ENCODE measurements around the gene ZBTB46.

The ZBTB46 gene

DNA sequence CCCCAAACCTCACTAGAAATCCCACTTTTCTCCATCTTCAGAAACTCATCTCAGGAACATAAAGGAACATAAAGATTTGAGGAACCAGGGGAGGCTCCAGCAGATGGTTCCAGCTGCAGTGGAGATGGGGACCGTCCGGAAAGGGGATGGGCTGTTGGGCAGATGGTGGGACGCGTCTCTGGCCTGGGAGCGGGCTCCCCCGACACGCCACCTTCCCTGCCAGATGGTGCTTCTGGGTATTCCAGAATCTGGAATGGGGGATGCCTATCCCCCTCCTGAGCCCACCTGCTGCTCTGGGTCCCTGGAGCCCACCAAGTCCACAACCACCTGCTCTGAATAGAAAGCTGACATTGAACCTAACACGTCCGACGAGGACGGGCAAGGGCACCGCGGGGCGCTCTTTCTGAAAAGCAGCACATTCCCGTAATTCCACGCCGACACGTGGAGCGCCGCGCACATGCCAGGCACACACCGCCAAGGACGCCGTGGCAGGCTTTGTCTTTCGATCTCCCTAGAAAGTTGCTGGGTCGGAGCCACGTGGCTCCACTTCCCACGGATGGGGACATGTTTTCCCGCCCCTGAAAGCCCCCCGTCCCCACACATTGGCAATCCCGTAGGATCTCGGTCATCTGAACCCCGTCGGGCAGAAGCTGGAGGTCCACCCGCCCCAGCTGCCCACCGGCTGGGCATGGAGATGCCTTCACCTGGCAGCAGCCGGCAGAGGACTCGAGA lies 64.2 kb downstream of the ZBTB46 start:
- no peak for DNase-seq (ENCODE audit: low spot score)

DNA sequence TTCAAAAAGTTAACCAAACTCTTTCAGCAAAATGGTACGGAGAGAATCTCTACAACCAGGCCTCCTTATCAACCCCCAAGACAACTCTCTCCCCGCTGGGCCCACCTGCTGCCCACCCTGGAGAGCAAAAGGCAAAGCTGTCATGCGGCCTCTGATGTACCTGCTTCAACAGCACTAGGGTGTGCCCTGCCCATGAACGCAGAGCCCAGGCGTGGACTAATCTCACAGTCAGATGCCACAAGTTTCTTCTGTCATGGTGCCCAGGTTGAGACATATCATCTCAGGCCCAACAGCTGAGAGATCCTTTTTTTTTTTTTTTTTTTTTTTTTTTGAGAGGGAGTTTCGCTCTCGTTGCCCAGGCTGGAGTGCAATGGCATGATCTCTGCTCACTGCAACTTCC lies 65.2 kb downstream of the ZBTB46 start:
- DNase-seq (ENCODE audit: low spot score) = no peak

DNA sequence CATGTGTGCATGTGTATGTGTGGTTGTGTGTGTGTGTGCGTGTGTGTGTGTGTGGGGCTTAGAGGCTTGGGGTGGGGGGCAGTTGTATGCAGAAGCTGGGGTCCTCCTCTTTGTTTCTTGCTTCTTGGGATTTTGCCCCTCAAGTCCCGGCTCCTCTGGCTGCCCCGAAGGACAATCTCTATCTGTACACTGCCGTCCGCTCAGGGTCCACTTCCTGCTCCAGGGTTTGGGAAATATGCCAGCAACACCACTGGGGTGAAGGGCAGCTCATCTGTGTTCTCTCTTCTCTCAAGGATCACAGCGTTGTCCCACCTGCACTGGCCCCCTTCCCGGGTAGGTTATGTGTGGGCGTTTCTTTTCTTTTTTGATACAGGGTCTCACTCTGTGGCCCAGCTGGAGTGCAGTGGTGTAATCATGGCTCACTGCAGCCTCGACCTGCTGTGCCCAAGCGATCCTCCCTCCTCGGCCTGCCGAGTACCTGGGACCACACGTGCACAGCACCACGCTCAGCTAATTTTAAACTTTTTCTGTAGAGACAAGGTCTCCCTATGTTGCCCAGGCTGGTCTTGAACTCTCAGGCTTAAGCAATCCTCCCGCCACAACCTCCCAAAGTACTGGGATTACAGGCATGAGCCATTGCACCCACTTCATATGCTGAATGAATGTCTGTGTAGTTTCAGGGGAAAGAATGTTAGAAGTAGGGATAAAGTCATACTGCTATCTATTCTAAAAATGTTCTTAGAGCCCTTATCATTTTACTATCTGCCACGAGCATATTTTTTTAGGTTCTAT lies 65.8 kb downstream of the ZBTB46 start:
- no peak for DNase-seq (ENCODE audit: low spot score)

DNA sequence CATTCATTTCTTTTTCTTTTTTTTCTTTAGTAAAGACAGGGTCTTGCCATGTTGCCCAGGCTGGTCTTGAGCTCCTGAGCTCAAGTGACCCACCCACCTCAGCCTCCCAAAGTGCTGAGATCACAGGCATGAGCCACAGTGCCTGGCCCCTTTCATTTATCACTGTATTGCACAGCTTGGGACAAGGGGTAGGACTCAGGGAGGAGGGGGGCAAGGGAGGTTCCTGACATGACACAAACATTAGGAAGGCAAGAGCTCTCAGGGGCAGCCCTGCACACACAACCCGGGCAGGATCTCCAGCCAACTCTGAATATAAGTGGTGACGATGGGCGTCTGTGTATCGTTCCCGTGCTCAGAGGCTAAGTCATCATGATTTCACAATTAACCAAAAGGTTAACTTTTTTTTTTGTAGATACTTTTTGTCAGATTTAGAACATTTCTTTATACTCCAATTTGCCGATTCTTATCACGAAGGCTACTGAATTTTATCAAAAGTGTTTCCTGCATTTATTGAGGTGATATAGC lies 71.6 kb downstream of the ZBTB46 start:
- no peak for DNase-seq (ENCODE audit: low spot score)

DNA sequence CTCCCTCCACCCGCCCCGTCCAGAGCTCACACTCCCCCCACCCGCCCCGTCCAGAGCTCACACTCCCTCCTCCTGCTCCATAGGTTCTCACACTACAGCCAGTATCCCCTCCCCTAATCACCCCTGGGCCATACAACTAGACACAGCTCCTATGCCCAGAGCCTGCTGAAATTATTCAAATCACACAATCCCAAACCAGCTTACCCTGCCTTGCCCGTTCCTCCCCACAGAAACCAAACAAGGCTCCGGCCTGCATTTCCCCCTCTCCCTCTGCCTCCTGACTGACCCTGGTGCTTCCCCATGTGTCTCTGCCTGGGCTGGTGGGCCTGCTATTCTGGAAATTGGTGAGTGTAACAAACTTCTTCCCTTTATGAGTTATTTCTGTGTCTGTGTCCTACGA lies 72.9 kb downstream of the ZBTB46 start:
- no peak for DNase-seq (ENCODE audit: low spot score)

DNA sequence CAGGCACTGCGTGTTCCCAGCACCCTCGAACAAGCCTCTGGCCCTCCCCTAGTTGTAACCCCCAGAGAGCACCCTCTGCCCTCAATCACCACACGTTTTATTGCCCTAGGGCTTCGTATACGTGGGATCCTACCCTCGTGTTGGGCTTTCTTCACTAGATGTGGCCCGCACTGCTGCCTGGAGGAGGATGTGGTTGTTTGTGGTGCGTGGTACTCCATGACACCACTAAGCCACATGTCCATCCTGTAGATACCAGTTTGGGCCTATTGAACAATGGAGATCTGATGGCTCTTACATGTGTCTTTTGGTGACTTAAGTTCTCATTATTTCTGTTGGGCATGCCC lies 74.4 kb downstream of the ZBTB46 start:
- no peak for DNase-seq (ENCODE audit: low spot score)

DNA sequence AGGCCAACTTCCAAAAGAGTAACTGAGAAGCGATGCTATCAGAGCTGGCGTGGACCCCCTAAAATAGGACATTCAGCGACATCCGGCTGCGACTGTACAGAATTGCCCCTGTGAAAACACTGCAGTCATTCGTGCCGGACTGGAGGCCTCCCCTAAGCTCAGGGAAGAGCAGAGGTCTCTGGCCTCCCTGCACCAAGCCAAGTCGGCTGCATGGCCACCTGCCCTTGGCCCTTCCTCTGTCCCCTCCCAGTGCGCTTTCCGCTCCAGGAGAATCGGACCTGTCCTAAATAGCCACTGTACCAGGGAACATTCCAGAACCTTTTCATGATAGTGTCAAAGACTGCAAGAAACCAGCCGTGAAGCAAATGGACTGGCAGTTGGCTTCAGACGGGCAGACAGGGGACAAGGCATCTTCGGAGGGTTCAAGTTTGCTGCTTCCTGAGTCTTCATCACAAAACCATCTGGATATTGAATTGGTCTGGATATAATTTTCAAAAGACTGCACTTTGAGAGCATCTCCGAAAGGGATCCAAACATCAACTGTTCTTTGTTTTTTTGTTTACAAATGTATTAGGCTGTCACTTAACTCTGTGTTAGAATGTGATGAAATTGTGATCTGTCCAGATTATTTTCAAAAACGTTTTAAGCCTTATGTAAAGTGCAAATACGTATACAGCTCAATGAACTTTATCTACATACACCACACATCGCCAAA lies 75.0 kb downstream of the ZBTB46 start:
- no peak for DNase-seq (ENCODE audit: low spot score)

DNA sequence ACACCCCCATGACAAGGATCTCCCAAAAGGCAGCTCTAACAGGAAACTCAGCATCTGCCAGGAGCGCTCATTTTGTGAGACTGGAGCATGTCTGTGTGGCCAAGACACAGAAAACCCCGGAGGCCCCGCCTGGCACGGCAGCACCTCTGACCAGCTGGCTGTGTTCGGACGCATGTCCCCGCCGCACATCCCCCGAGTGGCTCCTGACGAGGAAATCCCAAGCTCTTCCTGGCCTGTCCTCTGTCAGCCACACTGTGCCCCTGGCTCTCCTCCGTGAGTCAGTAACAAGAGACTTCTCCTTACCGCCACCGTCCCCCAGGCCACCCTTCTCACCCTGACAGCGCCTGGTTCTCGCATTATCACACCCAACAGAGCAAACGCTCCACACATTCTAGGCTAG lies 77.1 kb downstream of the ZBTB46 start:
- DNase-seq (ENCODE audit: low spot score) = no peak

DNA sequence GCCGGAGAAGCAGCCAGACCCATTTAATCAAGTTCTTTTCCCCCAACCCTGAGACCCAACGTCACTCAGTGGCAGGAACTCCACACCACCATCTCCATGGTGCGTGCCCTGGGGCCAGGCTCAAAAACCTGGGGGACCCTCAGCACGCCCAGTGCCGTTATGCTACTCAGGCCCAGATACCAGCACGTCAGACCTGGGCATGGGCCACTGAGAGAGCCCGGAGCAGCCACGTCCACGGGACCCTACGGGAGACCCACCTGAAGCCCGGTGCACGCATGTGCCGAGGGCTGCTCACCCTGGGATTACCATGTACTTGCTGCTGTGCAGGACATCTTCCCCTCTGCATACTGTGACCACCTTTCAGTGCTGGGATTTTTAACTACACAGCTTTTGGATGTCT lies 77.7 kb downstream of the ZBTB46 start:
- DNase-seq (ENCODE audit: low spot score) = no peak

DNA sequence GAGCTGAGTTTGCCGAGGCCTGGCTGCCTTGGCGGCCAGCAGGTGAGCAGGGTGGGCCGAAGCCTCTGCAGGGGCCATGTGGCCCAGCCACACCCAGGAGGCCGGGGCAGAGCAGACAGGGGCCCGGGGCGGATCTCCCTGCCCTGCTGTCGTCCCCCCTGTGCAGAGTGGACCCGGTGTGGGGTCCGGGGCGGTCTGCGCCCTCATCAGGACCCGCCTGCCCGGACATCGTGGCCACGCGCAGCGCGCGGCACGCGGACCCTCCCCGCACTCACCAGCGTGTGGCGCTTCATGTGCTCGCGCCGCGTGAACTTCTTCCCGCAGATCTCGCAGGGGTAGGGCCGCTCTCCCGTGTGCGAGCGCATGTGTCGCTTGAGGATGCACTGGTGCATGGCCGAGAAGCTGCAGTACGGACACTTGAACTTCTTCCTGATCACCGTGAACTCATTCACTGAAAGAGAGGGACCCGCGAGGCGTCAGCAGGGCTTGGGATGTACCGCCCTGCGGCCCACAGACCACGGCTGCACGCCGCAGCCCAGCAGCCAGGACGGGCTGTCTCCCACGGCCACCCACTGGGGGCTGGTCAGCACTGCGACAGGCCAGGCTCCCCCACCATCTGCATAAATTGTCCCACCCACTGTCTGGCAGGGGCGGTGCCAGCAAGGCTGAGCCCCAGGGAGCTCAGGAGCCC lies 78.5 kb downstream of the ZBTB46 start:
- no peak for DNase-seq (ENCODE audit: low spot score)

DNA sequence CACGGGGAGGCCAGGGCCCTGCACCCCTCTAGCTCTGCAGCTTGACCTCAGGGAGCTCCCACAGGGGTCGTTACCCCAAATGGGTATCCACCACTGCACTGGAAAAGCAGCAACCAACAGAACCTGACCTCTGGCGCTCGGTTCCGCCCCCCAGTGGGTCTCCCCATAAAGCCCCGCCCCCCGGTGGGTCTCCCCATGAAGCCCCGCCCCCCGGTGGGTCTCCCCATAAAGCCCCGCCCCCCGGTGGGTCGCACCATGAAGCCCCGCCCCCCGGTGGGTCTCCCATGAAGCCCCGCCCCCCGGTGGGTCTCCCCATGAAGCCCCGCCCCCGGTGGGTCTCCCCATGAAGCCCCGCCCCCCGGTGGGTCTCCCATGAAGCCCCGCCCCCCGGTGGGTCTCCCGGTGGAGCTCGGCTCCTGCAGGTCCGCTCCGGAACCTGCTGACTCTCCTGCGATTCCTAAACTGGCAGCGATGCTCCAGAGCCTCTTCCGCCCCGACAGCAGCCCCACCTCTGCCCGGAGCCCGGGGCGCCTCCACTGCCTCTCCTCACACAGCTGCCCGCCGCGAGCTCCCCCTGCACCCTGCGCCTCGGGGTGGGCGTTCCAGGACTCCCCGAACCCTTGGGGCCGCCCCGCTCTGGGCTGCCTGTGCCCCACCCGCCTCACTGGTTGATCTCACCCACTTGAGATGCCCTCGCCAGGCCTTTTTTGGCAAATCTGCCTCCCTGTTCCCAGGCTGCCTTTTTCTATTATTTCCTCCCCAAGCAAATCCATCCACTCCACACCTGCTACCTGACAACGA lies 79.4 kb downstream of the ZBTB46 start:
- no peak for DNase-seq (ENCODE audit: low spot score)

DNA sequence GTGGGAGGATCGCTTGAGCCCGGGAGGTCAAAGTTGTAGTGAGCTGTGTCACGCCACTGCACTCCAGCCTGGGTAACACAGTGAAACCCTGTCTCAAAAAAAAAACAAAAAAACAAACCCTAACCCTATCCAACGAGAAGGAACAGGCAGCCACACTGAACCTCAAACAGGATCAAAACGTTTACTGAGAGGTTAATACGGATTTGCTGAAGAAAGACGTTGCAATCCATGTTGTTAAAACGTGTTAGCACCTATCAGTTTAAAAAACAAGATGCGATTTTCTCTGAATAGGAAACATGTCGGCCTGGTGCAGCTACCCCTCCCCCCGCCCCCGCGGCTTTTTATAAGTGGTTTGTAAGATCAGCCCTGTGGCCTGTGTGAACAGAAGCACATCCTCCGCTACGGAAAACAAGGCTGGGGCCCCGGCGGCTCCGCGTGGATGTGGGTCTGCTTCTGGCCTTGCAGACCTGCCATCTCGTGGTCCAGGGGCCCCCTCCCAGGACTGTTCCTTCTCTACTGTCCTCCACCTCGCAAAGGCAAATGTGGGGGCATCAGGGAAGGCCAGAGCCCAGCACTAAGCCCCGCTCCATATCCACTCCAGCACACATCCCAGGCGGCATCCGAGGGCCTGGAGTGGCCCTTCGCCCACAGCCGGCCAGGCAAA lies 80.1 kb downstream of the ZBTB46 start:
- DNase-seq (ENCODE audit: low spot score) = no peak

DNA sequence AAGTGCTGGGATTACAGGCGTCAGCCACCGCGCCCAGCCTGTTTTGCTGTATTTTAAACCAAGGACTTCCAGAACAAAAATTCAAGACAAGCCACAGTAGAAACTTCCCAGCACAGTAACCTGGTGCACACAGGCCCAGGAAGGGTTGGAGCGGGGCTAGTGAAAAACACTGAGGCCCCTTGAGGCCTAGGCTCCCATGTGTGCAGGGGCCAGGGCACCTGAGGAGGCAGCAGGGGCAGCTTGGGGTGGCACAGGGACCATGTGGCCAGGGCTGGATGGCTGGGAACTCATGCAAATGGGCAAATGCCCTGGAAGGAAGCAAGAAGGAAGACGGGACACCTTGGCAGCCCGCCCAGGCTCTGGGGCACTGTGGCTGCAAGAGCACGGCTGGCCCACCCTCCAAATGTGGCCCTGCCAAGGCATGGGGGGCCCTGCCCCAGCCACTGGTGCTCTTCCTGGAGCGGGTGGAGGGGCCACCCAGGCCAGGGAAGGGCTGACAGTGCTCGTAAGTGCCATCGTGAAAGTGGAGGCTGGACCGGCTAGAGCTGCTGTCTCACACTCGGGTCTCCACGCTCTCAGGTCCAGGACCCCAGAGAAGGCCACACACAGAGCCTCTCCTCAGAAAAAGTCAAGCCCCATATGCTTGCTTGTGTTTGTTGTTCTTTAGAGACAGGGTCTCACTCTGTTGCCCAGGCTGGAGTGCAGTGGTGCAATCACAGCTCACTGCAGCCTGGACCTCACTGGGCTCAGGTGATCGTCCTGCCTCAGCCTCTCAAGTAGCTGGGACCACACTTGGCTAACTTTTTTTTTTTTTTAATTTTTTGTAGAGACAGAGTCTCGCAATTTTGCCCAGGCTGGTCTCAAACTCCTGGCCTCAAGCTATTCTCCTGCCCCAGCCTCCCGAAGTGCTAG lies 81.2 kb downstream of the ZBTB46 start:
- peak; percentile 36 for DNase-seq (ENCODE audit: low spot score)

DNA sequence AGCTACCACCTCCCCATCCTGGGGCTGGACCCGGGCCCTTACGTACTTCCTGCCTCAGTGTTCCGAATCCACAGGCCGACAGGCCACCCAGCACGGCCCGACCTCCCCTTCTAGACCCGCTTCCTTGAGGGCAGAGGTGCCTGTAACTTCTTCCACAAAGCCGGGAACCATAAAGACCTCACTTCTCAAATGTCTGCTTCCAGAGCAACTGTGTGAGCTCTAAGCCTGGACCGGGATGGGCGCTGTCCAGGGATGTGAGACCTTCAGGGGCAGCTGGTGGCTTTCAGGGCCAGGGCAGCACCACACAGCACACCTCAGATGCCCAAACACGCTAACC lies 82.2 kb downstream of the ZBTB46 start:
- no peak for DNase-seq (ENCODE audit: low spot score)

DNA sequence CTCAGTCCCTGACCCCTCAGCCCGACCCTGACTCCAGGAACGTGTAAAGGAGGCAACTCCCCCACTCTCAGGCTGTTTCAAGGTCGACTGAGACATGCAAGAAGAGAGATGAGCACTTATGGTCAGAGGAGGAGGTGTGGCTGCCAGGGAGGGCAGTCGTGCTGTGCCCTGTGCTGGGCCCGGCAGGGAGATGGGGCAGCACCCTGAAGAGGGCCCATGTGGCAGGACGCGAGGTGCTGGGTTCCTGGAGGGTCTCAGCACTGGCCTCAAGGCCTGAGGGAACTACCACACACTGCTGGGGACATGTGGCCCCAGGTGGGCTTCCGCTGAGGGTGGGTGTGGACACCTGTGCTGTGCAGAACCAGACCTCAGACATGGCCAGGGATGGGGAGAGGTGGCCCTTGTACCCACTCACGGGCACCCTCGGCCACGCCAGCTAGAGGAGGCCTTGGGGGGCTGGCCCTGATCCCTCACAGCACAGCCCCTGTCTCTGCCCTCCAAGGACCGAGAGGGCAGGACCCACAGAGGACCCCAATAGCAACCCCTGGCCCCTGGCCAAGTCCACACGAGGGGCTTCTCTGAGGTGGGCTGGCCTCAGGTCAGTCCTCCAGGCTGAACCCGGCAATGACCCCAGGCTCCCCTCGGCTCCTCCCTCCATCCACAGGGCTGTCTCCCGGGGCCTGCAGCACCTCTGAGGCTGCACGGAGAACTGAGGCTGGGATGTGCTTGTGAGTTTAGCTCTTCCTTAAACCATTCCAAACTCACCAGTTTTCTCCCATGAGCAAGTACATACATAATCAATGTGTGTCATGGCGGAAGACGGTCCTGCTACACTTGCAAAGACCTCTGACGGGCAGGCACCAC lies 82.8 kb downstream of the ZBTB46 start:
- DNase-seq (ENCODE audit: low spot score) = no peak

DNA sequence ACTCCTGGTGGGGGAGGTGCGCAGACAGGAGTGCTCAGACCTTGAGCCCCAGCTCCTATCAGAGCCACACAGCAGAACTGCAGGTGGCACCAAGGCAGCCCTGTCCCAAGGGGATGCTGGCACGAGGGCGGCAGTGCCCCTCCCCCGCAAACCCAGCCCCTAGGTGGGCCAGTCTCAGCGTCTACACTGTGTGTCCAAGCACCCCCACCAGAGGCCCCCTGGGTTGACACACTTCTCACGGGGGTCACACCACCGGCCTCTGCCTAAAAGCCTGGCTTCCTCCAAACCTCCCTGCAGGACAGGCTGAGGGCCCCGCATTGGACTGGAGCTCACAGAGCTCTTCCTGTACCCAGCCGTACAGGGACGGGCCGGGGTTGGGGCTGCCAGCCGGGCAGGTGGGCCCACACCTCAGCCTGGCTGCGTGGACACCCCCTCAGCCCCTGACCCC lies 83.4 kb downstream of the ZBTB46 start:
- DNase-seq (ENCODE audit: low spot score) = no peak

DNA sequence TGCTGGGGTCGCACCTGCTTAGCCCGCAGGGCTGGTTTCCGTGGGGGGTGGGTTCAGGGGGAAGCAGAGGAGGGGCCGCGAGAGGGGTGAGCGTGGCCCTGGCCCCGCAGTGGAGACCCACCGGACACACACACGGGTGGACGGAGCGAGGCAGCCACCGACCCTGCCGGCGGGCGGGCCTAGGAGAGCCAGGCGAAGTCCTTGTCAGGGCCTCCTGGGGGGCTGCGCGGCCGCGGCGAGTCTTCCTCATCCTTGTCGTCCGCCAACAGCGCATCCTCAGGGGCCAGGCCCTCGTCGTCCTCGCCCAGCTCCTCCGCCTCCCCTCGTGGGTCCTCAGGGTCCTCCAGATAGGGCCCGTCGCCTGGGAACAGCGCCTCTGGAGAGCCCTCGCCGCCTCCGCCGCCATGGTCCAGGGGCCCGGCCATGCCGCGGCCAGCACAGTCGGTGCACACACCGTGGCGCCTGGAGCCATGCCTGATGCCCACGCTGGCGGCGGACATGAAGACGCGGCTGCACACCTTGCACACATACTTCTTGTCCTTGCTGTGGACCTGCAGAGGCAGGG lies 84.2 kb downstream of the ZBTB46 start:
- DNase-seq (ENCODE audit: low spot score) = peak; percentile 1

DNA sequence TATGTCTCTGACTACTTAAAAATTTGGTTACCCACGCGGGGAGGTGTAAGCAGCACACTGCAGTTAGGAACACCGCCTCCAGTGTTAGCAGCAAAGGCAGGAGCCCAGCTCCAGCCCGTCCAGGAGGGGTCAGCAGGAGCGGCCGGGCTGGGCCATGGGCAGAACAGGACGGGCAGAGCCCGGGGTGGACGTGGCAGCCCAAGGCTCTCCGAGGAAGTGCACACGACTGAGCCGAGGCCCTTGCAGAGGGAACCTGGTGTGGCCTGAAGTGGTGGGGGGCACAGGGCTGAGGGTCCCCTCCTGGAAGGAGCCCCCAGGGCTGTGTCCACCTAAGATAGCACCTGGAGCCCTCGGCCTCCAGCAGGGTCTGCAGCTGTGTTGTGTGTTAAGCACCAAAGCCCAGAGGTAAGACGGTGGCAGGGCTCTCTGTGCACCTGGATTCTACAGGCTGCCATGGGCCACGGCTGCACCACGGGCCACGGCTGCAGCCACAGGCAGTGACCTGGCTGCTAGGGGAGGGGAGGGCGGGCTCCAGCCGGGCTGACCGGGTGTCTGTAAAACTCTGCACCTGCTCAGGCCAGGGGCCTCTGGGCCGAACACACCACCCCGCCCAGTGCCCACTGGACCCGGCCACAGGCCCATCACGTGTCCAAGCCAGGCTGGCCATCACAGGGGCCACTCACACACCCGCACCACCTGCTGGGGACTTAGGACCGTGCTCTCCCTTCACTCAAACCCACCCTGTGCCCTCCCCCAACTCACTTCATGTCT lies 84.9 kb downstream of the ZBTB46 start:
- peak; percentile 1 for DNase-seq (ENCODE audit: low spot score)

All from Ammon's horn (tissue), 1 donor.